Astrocyte of the spinal cord (primary cell): Measurements from ENCODE around the gene ADAM23.

Experiments used
- DNase-seq: peaks from one replicate; pipeline ENCODE4 v3.0.0; 2011; ENCODE audit warnings: low read depth, low spot score
- H3K4me3 ChIP-seq: 2 replicates; pipeline ENCODE4 v1.5.1; 2011; ENCODE audit warnings: low read depth, mild to moderate bottlenecking, low read length, moderate library complexity
- CTCF ChIP-seq: IDR thresholded peaks from 2 replicates; pipeline ENCODE4 v1.5.1; 2012; ENCODE audit warnings: low read depth, mild to moderate bottlenecking, low read length, inconsistent platforms
- in situ Hi-C: cut with HindIII; loops from 2 replicates; pipeline ENCODE4 v1.10.0; 2017; ENCODE audit warnings: low sequenced_read_pairs

Gene ADAM23

GRCh38 chr2:206415618-206416243, 27.6 kb upstream of the ADAM23 start:
- TF ChIP-seq CTCF = no peak
- H3K4me3 ChIP-seq = no peak overlapping the region
- DNase-seq = no peak
- in situ Hi-C loops = no loop called here

- DNase-seq = no peak
- TF ChIP-seq CTCF = no peak
Measured at GRCh38 chr2:206418968-206419367, 24.4 kb upstream of the ADAM23 start.

GRCh38 chr2:206420721-206421120, 22.6 kb upstream of the ADAM23 start:
- no peak for DNase-seq
- H3K4me3 ChIP-seq = no peak overlapping the region
- in situ Hi-C loops = no loop called here
- TF ChIP-seq CTCF = no peak

More at GRCh38 chr2:206418968-206419367, 24.4 kb upstream of the ADAM23 start:
- H3K4me3 ChIP-seq = no peak overlapping the region
- in situ Hi-C loops = no loop called here

- in situ Hi-C loops = no loop called here
- no peak for TF ChIP-seq CTCF
- H3K4me3 ChIP-seq = no peak overlapping the region
- no peak for DNase-seq
Measured at GRCh38 chr2:206422493-206422892, 20.8 kb upstream of the ADAM23 start.

GRCh38 chr2:206423147-206423546, 20.2 kb upstream of the ADAM23 start:
- in situ Hi-C loops = no loop called here
- DNase-seq = no peak

GRCh38 chr2:206424134-206424533, 19.2 kb upstream of the ADAM23 start:
- in situ Hi-C loops = no loop called here
- DNase-seq = no peak
- H3K4me3 ChIP-seq = no peak overlapping the region
- no peak for TF ChIP-seq CTCF

More at GRCh38 chr2:206423147-206423546, 20.2 kb upstream of the ADAM23 start:
- H3K4me3 ChIP-seq = no peak overlapping the region
- TF ChIP-seq CTCF = no peak

GRCh38 chr2:206428783-206429182, 14.5 kb upstream of the ADAM23 start:
- in situ Hi-C loops = no loop called here
- DNase-seq = no peak
- TF ChIP-seq CTCF = no peak
- no peak overlapping the region for H3K4me3 ChIP-seq
